GM12878 (cell line): ENCODE data around the gene EGFR. TPM values are rescaled to one million over a fixed set of nuclear protein-coding genes. Genes with fewer than 3 reads are reported as not detected.

Experiments used
- ATAC-seq: fragments of 200-7000 bp; cut with Tn5 transposase; 3 replicates; pipeline ENCODE4 v1.9.1; 2020; ENCODE audit warnings: mild to moderate bottlenecking, moderate library complexity
- BruUV-seq: library from RNA; stranded (reverse); fragments of 400-500 nt; replicated peaks from 2 replicates; lab custom pipeline; 2021; lab: Mats Ljungman, UMichigan
- CTCF ChIA-PET: fragments of 300-600 bp; sonication (Branson Sonifier 250); formaldehyde crosslinking; extraction: SDS; loops from one replicate; lab custom pipeline; 2021; ENCODE audit warnings: inconsistent platforms; lab: Yijun Ruan, JAX
- POLR2A ChIA-PET: fragments of 350-600 bp; formaldehyde crosslinking; extraction: SDS; loops from one replicate; lab custom pipeline; 2021; ENCODE audit warnings: inconsistent platforms; lab: Charles Lee
- RAD21 ChIA-PET: fragments of 300-600 bp; sonication (Branson Sonifier 250); formaldehyde crosslinking; loops from one replicate; lab custom pipeline; 2023; ENCODE audit warnings: antibody characterized with exemption; ENCODE audit not compliant: unreplicated experiment; lab: Charles Lee
- SMC1A ChIA-PET: fragments of 300-600 bp; sonication (Branson Sonifier 250); formaldehyde crosslinking; loops from one replicate; lab custom pipeline; 2023; ENCODE audit not compliant: unreplicated experiment, uncharacterized antibody; lab: Charles Lee
- DNase-seq: peaks from one replicate; pipeline ENCODE4 v3.0.0-alpha.2; 2011; ENCODE audit warnings: low read depth, low spot score
- FAIRE-seq: peaks from 3 replicates; lab custom pipeline; 2011; peaks lifted over from hg19 to GRCh38; lab: Jason Lieb, UNC
- H2AFZ ChIP-seq: 2 replicates; pipeline ENCODE4 v1.6.0; 2011; ENCODE audit warnings: low read depth, low read length, control low read depth; ENCODE audit not compliant: control insufficient read depth
- H3K27ac ChIP-seq: 2 replicates; pipeline ENCODE4 v1.5.1; 2011; ENCODE audit warnings: control low read depth; ENCODE audit not compliant: control insufficient read depth, insufficient read depth
- H3K27me3 ChIP-seq, 2 experiments: replicated peaks in 1 of 2; 2 replicates each; pipeline versions ENCODE4 v1.6.0 to v1.6.1; 2011; ENCODE audit warnings: low read length in 1 of 2; ENCODE audit not compliant: control insufficient read depth in 2 of 2, insufficient read depth in 2 of 2
- H3K36me3 ChIP-seq, 2 experiments: 2 replicates each; pipeline ENCODE4 v1.5.1; 2011; ENCODE audit warnings: low read length in 1 of 2; ENCODE audit not compliant: control insufficient read depth in 2 of 2, insufficient read depth in 2 of 2
- H3K4me1 ChIP-seq: 2 replicates; pipeline ENCODE4 v1.6.1; 2011; ENCODE audit warnings: mild to moderate bottlenecking, low read length, moderate library complexity, mixed read lengths; ENCODE audit not compliant: control insufficient read depth, insufficient read depth
- H3K4me2 ChIP-seq: 2 replicates; pipeline ENCODE4 v1.6.0; 2011; ENCODE audit warnings: control low read depth; ENCODE audit not compliant: control insufficient read depth, insufficient read depth
- H3K4me3 ChIP-seq: fragments of 200-600 bp; sonication (generic); 2 replicates; pipeline ENCODE4 v1.5.1; 2016
- H3K79me2 ChIP-seq: 2 replicates; pipeline ENCODE4 v1.6.0; 2011; ENCODE audit warnings: low read length; ENCODE audit not compliant: control insufficient read depth, insufficient read depth
- H3K9ac ChIP-seq: 2 replicates; pipeline ENCODE4 v1.8.0; 2011; ENCODE audit warnings: low read length, control low read depth, mixed read lengths; ENCODE audit not compliant: control insufficient read depth, insufficient read depth
- H3K9me3 ChIP-seq: replicated peaks from 3 replicates; pipeline ENCODE4 v1.5.1; 2011; ENCODE audit warnings: mild to moderate bottlenecking, low read length; ENCODE audit not compliant: control insufficient read depth, insufficient read depth
- H4K20me1 ChIP-seq: 2 replicates; pipeline ENCODE4 v1.6.0; 2011; ENCODE audit not compliant: control insufficient read depth, insufficient read depth
- CEBPZ ChIP-seq: fragments of 150-350 bp; IDR thresholded peaks from 2 replicates; pipeline ENCODE4 v1.6.1; 2016; ENCODE audit warnings: low read depth, low read length
- EGR1 ChIP-seq, 2 experiments: IDR thresholded peaks; 1 replicate in 1 of 2; 2 replicates in 1 of 2; pipeline ENCODE4 v1.6.1; 2011 to 2012; ENCODE audit warnings: low read depth in 2 of 2, low read length in 2 of 2, borderline replicate concordance in 1 of 2, mild to moderate bottlenecking in 1 of 2, moderate library complexity in 1 of 2
- HCFC1 ChIP-seq: fragments of 150-350 bp; IDR thresholded peaks from 2 replicates; pipeline ENCODE4 v1.6.1; 2014; ENCODE audit warnings: low read length
- KDM1A ChIP-seq: fragments of 200-600 bp; sonication (generic); IDR thresholded peaks from 2 replicates; pipeline ENCODE4 v1.6.1; 2016; ENCODE audit warnings: borderline replicate concordance
- MXI1 ChIP-seq: fragments of 150-350 bp; IDR thresholded peaks from 2 replicates; pipeline ENCODE4 v1.6.1; 2011; ENCODE audit warnings: low read depth, mild to moderate bottlenecking, inconsistent platforms, low read length, improper control_type of control experiment
- POLR2A ChIP-seq: IDR thresholded peaks from 2 replicates; pipeline ENCODE4 v1.6.1; 2011; ENCODE audit warnings: low read depth, mild to moderate bottlenecking, low read length
- RAD21 ChIP-seq: IDR thresholded peaks from 2 replicates; pipeline ENCODE4 v1.6.1; 2011; ENCODE audit warnings: mild to moderate bottlenecking, low read depth, low read length, moderate library complexity; ENCODE audit not compliant: insufficient read depth
- REST ChIP-seq: IDR thresholded peaks from 2 replicates; pipeline ENCODE4 v1.6.1; 2012; ENCODE audit warnings: mild to moderate bottlenecking, low read depth, low read length
- SRF ChIP-seq, 2 experiments: IDR thresholded peaks; 2 replicates each; pipeline ENCODE4 v1.6.1; 2011; ENCODE audit warnings: low read depth in 2 of 2, low read length in 2 of 2, mild to moderate bottlenecking in 1 of 2, moderate library complexity in 1 of 2
- WGBS: methylation state at CpG from one replicate; pipeline ENCODE4 v1.1.6; 2016; ENCODE audit warnings: low lambda C conversion rate; ENCODE audit not compliant: insufficient replicate concordance, insufficient coverage; ENCODE audit errors: missing lambda C conversion rate; 5-methylcytosine and 5-hydroxymethylcytosine counted together
- in situ Hi-C: fragments of 300-500 bp; cut with MboI; formaldehyde crosslinking; loops from 9 replicates; pipeline ENCODE4 v1.14.3; 2018; ENCODE audit warnings: mixed read lengths
- intact Hi-C: fragments of 100-400 bp; cut with micrococcal nuclease; formaldehyde crosslinking; loops from one replicate; pipeline ENCODE4 v1.14.2; 2022; ENCODE audit not compliant: unreplicated experiment
- polyA plus RNA-seq, 11 experiments: library from polyadenylated mRNA; depleted of rRNA in 4 of 11; unstranded in 6 of 11; stranded (reverse) in 5 of 11; fragments of >200 nt; fragmentation: Nextera tagmentation in 4 of 11; fragmentation: Illumina TruSeq in 1 of 11; extraction: Ambion mirVana in 4 of 11; extraction: Trizol in 1 of 11; gene quantifications; 1 replicate in 1 of 11; 2 replicates in 10 of 11; pipeline versions ENCODE4 v1.2.1 to v1.2.3, GENCODE V29; 2011 to 2016; ENCODE audit warnings: inconsistent platforms in 2 of 11, missing spikeins in 2 of 11, low read depth in 1 of 11
- total RNA-seq, 4 experiments: library from RNA; depleted of rRNA in 3 of 4; stranded (reverse); fragments of >200 nt in 3 of 4; fragmentation: Illumina TruSeq in 1 of 4; extraction: Trizol in 1 of 4; gene quantifications; 2 replicates each; pipeline versions ENCODE4 v1.2.1 to v1.2.3, GENCODE V29; 2013 to 2021

The EGFR gene
- total and polyA plus RNA-seq, 10 of the 15 experiments (the other 5 are each of a cell fraction or from before 2014, with no cell fraction given) = 0.01 to 0.31 TPM; not detected in 8

GRCh38 chr7:55108818-55109217 is 90.0 kb downstream of the EGFR start (continued):
- TF ChIP-seq REST = no peak
- no peak for TF ChIP-seq SRF (IDR thresholded peaks at IDR 0.05; ENCODE audit: low read depth in 2 of 2, low read length in 2 of 2)
- TF ChIP-seq KDM1A = no peak
- TF ChIP-seq EGR1 (IDR thresholded peaks at IDR 0.05; ENCODE audit: borderline replicate concordance in 1 of 2, low read depth in 2 of 2, low read length in 2 of 2) = no peak

DNA sequence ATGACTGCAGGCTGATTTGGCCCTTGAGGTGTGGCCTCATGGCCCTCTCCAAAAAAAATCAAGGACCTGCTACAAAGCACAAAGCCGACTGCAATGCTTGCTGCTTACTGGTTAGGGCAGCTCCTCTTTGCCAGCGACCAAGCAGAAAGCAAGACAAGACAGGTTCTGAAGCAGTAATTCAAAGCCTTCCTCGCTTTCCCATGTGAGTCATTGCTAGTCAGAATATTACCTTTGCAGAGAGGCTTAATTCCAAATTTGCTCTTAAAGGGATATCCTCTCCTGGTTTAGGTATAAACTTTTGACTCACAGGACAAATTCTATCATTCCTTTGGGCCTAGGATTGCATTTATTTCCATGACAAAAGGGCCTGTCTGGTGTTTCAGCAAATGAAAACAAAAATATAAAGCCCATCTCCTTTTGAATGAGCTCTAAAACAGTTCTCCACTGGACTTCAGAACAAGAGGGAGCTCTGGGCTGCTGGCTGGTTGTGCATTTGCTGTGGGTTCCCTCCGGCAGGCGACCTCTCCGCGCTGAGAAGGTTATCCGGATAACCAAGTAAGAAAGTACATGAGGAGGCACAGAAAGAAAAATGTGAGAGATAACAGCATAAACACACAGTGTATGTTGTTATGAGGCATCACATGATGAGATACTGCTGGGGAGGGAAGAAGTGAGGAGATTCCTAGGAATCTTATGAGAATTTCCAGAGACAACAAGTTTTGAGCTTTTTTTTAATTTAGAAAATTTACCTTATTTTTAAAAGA is 90.8 kb downstream of the EGFR start:
- ATAC-seq (no peak), DNase-seq (no peak), FAIRE-seq (no peak)
- RAD21 ChIA-PET = no interaction called here
- H3K4me3 ChIP-seq = no peak overlapping the region
- intact Hi-C loops (no loop called here), in situ Hi-C loops (no loop called here)
- no peaks in the 10 kb centered on the region for H3K36me3 ChIP-seq
- no peaks in the 10 kb centered on the region; a peak in 1 of 4 replicates for H3K27me3 ChIP-seq
- no peaks in the 10 kb centered on the region for H4K20me1 ChIP-seq
- H3K27ac ChIP-seq = no peak overlapping the region
- no TSS peak for BruUV-seq
- no peaks in the 10 kb centered on the region for H3K9me3 ChIP-seq
- CTCF ChIA-PET = interaction anchor here (1.3 to 1.4 kb wide), 2 partner anchors 16 to 56 kb away, joined by 3 read pairs; no protein-coding TSS in a partner anchor
- no peak overlapping the region for H3K4me2 ChIP-seq
- H3K9ac ChIP-seq = no peak overlapping the region
- no peaks in the 10 kb centered on the region for H3K79me2 ChIP-seq
- no peak overlapping the region for H2AFZ ChIP-seq
- TF ChIP-seq HCFC1 (no peak), MXI1 (no peak), POLR2A (no peak), RAD21 (no peak), CEBPZ (no peak)
- POLR2A ChIA-PET = interaction anchor here (1.1 kb wide), 1 partner anchor 23 kb away, joined by 4 read pairs; no protein-coding TSS in a partner anchor
- 69% methylated on average over 8 of the region's 8 CpGs for WGBS
- H3K4me1 ChIP-seq = no peaks in the 10 kb centered on the region; the same call in 1 of the 2 replicates
- SMC1A ChIA-PET = interaction anchor here (0.9 to 1.3 kb wide), 2 partner anchors 23 to 44 kb away, joined by 3 read pairs; no protein-coding TSS in a partner anchor
